HG03432 (cell line): Measurements from ENCODE around the gene LMCD1.

Experiments
- ATAC-seq: cut with Tn5 transposase; IDR thresholded peaks from one replicate; pipeline ENCODE4 v1.9.1; 2021; ENCODE audit warnings: mild to moderate bottlenecking, moderate library complexity; ENCODE audit not compliant: unreplicated experiment

Gene LMCD1, protein sequence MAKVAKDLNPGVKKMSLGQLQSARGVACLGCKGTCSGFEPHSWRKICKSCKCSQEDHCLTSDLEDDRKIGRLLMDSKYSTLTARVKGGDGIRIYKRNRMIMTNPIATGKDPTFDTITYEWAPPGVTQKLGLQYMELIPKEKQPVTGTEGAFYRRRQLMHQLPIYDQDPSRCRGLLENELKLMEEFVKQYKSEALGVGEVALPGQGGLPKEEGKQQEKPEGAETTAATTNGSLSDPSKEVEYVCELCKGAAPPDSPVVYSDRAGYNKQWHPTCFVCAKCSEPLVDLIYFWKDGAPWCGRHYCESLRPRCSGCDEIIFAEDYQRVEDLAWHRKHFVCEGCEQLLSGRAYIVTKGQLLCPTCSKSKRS

GRCh38 chr3:8501371-8502131, at the start of gene LMCD1:
Gene LMCD1, plus strand, starts transcription at chr3:8501823. Its CDS starts 116 bp downstream, at chr3:8501939.
- peak; percentile 97 for ATAC-seq

GRCh38 chr3:8452112-8452511, 49.5 kb upstream of the LMCD1 start:
- no peak for ATAC-seq

DNA sequence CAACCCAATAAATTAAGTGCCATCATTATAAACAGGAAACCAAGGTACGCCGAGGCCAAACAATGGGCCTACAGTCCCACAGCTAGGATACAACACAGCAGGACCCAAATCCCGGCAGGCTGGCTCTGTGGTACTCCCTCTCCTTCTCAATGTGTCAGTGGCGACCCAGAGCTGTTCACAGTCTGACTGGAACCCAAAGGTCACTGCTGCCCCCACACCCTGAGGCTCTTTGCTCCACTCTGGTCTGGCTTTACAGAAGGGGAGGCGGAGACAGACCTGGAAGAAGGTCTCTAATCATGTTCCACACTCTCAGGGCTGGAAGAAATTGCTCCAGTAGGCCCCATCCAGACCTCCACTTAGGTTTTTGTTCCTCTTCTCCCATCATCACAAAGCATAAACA, 48.5 kb upstream of the LMCD1 start:
- ATAC-seq = no peak

- no peak for ATAC-seq
Observed at GRCh38 chr3:8455526-8456411, 45.9 kb upstream of the LMCD1 start.

GRCh38 chr3:8456412-8456811, 45.2 kb upstream of the LMCD1 start:
- no peak for ATAC-seq

GRCh38 chr3:8457039-8457438, 44.6 kb upstream of the LMCD1 start:
- no peak for ATAC-seq

- ATAC-seq = no peak
Observed at GRCh38 chr3:8458238-8458661, 43.4 kb upstream of the LMCD1 start.

DNA sequence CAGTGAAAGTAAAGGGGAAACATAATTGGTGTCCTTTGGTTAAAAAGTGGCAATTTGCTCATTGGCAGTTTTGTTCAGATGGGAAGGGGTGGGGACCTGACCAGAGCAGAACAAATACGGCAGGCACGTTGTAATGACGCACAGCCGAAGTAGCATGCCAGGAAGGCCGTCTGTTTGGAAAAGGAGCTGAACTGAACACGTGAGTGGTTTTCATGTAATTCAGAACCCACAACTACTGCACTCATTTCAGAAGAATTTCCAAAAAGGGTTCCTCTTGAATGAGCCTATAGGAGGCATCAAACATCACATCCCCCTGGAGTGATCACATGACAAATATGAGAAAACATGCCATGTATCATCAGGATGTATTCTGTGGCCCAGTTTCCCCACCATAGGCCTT, 42.9 kb upstream of the LMCD1 start:
- ATAC-seq = no peak

GRCh38 chr3:8460050-8460708, 41.4 kb upstream of the LMCD1 start:
- ATAC-seq = no peak

DNA sequence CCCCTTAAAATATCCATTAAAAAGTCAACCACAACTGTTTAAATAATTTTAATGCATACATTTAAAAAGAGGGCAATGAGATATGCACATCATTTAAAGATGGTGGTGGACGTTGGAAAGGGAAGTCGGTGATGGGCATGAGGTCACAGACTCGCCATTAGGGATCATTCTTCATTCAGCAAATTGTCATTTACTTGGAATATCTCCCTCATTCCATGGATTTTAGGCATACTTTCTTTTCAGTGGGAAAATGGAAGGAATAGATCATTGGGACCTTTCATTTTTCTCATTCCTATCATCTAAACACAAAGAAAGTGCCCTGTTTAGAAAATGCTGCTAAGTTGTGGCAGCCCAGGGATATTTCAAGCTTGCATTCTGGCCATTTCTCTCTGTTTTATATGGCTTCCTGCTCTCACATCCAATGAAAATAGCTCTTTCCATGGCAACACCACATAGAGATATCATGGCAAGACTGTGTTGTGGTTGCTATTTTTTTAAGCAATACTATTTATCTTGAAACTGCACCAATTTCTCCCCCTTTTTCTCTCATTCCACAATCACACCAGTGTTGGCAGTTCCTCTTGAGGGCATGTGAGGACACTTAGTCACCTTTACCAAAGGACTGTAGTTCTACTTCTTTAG, 40.7 kb upstream of the LMCD1 start:
- ATAC-seq = no peak

DNA sequence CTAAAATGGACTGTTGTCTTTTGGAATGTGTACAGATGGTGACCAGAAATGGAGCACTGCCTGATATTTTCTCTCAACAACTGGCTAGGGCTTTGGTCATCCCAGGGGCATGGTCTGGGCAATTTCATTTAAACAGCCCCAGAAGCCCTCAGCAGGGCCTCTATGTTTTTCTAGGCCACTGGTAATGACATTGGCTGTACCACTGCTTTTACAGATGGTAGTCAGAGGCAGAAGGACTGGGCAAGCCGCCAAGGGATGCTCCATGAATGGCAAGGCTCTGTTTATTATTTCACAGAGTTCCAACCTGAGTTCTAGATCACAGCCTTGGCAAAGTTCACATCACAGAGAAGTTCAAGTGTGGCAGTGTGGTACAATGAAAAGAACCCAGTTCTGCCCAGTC, 37.0 kb upstream of the LMCD1 start:
- ATAC-seq = no peak

DNA sequence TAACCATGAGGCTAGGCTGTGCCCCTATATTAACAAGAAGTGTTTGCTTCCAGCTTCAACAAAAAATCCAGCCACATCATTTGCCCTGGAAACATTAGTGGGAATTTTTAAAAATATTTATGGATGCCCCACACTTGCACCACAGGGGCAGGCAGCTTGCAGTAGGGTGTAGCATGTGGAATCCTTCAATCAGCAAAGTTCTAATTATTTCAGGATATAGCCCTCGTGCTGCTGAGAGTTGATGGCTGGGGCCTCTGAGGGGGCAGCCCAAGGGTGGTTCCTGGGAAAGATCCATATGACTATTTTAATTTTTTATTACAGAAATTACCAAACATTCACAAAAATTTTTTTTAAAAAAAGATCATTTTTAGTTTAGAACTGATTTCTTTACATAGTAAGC, 35.1 kb upstream of the LMCD1 start:
- ATAC-seq = no peak

DNA sequence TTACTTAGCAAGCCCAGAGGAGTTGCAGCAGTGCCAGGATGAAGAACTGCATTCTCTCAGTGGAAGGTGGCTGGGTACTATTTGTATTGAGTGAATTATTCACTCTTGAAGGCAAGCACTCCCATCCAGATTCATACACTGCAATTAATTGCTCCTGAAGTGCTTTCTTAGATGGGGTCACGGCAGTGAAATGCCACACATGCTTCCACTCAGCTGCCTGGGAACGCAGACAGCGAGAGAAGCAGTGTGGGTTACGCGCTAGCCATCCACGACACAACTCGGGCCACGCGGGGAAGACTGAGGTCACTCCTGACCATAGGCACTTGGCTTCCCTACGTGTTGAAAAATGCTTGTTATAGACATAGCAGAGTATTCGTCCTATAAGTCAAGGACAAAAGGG, 30.8 kb upstream of the LMCD1 start:
- ATAC-seq = no peak

DNA sequence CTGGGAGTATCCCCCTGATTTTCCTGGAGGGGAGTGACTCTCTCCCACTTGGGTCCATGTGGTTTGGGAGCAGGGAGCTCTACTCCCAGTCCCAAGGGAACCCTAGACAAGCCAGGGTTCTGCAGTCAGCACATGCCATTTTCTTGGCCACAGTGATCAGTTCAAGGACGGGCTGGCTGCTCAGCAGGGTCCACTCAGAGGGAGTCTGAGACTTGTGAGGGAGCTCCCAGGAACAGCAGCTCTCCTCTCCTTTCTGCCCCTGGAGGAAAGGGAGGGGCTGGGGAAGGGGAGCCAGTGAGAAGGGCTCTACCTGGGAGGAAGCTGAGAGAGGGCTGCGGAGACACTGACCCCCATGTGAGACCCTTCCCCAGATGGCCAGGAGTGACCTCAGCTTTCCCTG, 29.1 kb upstream of the LMCD1 start:
- no peak for ATAC-seq

DNA sequence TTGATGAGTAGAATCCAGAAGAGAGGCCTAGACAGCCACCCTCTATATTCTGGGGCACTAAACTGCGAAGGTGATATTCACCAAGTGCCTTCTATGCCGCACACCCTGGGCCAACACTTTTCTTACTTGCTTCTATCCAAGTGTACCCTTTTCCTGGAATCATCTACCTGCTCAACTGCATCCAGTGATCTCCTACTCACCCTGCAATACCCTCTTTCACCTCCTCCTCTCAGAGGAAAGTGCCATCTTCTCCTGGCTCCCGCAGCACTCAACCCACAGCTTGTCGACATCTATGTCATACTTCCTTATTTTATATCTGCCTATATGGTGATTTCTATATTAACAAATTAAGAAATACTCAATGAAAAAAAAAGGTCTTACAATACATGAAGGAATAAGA, 28.6 kb upstream of the LMCD1 start:
- ATAC-seq = no peak

DNA sequence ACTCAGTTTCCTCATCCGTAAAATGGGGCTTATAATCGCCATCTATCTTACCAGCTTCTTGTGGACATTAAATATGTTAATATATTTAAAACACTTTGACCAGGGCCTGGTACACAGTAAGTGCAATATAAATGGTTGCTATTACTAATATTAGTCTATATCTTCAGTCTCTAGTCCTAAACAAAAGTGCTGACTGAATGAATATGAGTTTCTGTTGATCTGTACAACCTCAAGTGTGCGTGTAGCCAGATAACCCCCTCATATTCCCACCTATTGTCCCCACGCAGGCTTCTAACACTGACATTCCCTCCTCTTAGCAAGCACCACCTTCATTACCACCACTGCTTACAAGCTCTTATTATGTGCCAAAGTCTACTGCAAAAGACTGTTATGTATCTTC, 27.6 kb upstream of the LMCD1 start:
- ATAC-seq = no peak

- ATAC-seq = no peak
Observed at GRCh38 chr3:8474991-8475390, 26.6 kb upstream of the LMCD1 start.

DNA sequence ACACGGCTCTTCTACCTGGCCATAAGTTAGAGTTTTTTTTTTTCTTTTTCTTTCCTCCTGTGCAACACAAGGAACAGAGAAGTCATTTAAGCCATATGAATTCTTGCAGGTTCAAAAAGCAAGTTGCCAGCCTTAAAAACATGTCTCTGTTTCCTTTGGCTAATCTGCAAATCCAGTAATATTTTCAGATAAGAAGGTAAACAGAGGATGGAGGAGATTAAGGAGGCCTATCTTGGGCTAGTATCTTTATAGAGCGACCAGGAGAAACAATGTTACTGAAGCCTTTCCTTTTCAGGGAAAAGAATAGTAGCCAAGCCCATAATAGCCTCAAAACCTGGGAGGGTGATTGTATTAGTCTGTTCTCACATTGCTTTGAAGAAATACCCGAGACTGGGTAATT, 20.9 kb upstream of the LMCD1 start:
- ATAC-seq = no peak

DNA sequence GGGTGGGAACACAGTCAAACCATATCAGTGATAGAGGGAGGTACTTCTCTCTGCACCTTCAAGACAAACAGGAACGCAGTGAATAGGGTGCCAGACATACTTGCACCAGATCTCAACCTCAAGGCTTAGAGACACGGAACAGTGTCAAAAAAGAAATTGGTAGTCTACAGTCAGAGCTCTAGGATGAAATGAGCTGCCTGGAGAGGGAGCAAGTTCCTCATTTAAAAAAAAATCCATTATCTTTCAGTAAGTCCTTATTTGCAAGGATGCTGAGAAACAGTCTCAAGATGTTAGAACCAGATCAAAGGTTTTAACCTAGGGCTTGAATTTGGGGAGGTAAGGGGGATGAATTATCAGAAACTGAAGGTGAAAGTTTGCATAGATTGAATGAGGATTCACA, 20.2 kb upstream of the LMCD1 start:
- ATAC-seq = no peak

DNA sequence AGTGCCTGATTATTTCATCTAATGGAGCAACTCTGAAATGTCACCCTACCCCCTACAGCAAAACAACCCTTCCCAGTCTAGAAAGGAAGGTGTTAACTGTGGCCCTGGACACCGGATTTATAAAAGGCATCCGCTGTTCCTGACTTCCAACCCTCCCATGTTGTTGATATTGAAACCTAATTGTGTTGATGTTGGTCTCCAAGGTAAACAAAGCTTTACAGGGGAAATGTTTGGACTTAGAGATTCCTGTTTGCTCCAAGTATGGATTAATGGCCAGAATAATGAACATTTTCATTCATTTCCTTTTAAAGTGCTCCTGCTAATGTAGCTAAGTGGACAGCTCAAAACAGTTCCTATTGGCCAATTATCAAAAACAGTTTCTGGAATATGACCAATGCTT, 19.4 kb upstream of the LMCD1 start:
- ATAC-seq = no peak
